GM19240 (cell line): Measurements from ENCODE around the gene F3.
A peak's percentile ranks its signal among the peaks of the same experiment; 100 is the strongest.

Source experiments
- DNase-seq: peaks from one replicate; pipeline ENCODE4 v3.0.0; 2011; ENCODE audit warnings: low spot score; ENCODE audit not compliant: insufficient read length

F3 gene

GRCh38 chr1:94528299-94528698, 13.3 kb downstream of the F3 start:
- DNase-seq = no peak

- no peak for DNase-seq
These were observed 14.0 kb downstream of the F3 start for GRCh38 chr1:94527447-94528031.

- no peak for DNase-seq
These were observed 15.2 kb downstream of the F3 start for GRCh38 chr1:94526152-94526980.

GRCh38 chr1:94524531-94524930, 17.0 kb downstream of the F3 start:
- no peak for DNase-seq

- no peak for DNase-seq
These were observed 19.3 kb downstream of the F3 start for GRCh38 chr1:94522304-94522703.

GRCh38 chr1:94519351-94519750, 22.2 kb downstream of the F3 start:
- no peak for DNase-seq

GRCh38 chr1:94515296-94515947, 26.1 kb downstream of the F3 start:
- DNase-seq = no peak

- DNase-seq = no peak
These were observed 27.3 kb downstream of the F3 start for GRCh38 chr1:94514095-94514727.

GRCh38 chr1:94512816-94513215, 28.7 kb downstream of the F3 start:
- DNase-seq = no peak

- DNase-seq = no peak
These were observed 37.0 kb downstream of the F3 start for GRCh38 chr1:94504601-94505000.

GRCh38 chr1:94503153-94503552, 38.4 kb downstream of the F3 start:
- DNase-seq = no peak

- DNase-seq = no peak
These were observed 39.6 kb downstream of the F3 start for GRCh38 chr1:94501935-94502334.

GRCh38 chr1:94501426-94501825, 40.1 kb downstream of the F3 start:
- no peak for DNase-seq

- DNase-seq = no peak
These were observed 45.3 kb downstream of the F3 start for GRCh38 chr1:94496076-94496755.

- DNase-seq = no peak
These were observed 51.0 kb downstream of the F3 start for GRCh38 chr1:94490556-94490955.

GRCh38 chr1:94486990-94487389, 54.6 kb downstream of the F3 start:
- no peak for DNase-seq

GRCh38 chr1:94481473-94481933, 60.1 kb downstream of the F3 start:
- peak; percentile 29 for DNase-seq

- DNase-seq = no peak
These were observed 61.9 kb downstream of the F3 start for GRCh38 chr1:94479682-94480081.
